ENCODE measurements around the gene NCAPD2.

DNA sequence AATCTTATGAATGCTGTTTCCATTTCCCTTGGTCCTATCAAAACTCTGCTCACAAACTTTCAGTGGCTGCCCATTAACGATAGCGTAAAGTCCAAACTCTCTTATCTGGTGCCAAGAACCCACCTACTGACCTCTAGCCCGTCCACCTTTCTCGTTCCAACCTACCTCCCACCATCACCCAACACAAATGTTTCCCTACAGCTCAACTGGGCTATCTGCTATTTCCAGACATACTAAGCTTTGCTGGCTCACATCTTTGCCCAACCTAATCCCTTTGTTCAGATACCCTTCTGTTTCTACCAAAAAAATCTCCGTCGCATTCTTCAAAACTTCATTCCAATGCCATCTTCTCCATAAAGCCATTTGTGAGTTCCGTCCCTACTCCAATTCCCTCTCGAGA, 81.7 kb downstream of the NCAPD2 start:
- no peak for TF ChIP-seq EZH2 (IDR thresholded peaks at IDR 0.05; ENCODE audit: borderline replicate concordance, low read length)
- TF ChIP-seq, protein P1, sequence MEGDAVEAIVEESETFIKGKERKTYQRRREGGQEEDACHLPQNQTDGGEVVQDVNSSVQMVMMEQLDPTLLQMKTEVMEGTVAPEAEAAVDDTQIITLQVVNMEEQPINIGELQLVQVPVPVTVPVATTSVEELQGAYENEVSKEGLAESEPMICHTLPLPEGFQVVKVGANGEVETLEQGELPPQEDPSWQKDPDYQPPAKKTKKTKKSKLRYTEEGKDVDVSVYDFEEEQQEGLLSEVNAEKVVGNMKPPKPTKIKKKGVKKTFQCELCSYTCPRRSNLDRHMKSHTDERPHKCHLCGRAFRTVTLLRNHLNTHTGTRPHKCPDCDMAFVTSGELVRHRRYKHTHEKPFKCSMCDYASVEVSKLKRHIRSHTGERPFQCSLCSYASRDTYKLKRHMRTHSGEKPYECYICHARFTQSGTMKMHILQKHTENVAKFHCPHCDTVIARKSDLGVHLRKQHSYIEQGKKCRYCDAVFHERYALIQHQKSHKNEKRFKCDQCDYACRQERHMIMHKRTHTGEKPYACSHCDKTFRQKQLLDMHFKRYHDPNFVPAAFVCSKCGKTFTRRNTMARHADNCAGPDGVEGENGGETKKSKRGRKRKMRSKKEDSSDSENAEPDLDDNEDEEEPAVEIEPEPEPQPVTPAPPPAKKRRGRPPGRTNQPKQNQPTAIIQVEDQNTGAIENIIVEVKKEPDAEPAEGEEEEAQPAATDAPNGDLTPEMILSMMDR (conservative IDR thresholded peaks at IDR 0.05 in 1 of 2, IDR thresholded peaks at IDR 0.05 in 1 of 2; ENCODE audit: extremely low read depth in 1 of 2, insufficient read depth in 1 of 2, low read depth in 1 of 2, low read length in 2 of 2) = no peak

All from mammary epithelial cell (primary cell).